Lower lobe of right lung (tissue), 2 donors: Measurements from ENCODE around the gene RASSF4. TPM values are rescaled to one million over a fixed set of nuclear protein-coding genes. Genes with fewer than 3 reads are reported as not detected.
A peak's percentile ranks its signal among the peaks of the same experiment; 100 is the strongest.
"Not testable (repeated sequence)": the region's sequence is repeated elsewhere in the genome, so short reads cannot be mapped to it uniquely, and the experiment has no call there.

Source experiments
- ATAC-seq, 2 donors: fragments of 200-7000 bp; cut with Tn5 transposase; one replicate each; pipeline ENCODE4 v1.9.1; 2020 to 2022; ENCODE audit warnings: mild to moderate bottlenecking in 2 of 2, moderate library complexity in 2 of 2
- DNase-seq: peaks from one replicate; pipeline ENCODE4 v3.0.0-alpha.2; 2020
- H3K27ac ChIP-seq: fragments of 200-600 bp; one replicate; pipeline ENCODE4 v1.8.0; 2022
- H3K27me3 ChIP-seq: fragments of 200-600 bp; one replicate; pipeline ENCODE4 v1.8.0; 2022; ENCODE audit warnings: low read depth
- H3K36me3 ChIP-seq: fragments of 200-600 bp; one replicate; pipeline ENCODE4 v1.8.0; 2022; ENCODE audit warnings: mild to moderate bottlenecking
- H3K4me1 ChIP-seq: fragments of 200-600 bp; one replicate; pipeline ENCODE4 v1.8.0; 2022
- H3K4me3 ChIP-seq: fragments of 200-600 bp; one replicate; pipeline ENCODE4 v1.8.0; 2022; ENCODE audit warnings: mild to moderate bottlenecking
- H3K9me3 ChIP-seq: fragments of 200-600 bp; one replicate; pipeline ENCODE4 v1.8.0; 2022
- CTCF ChIP-seq: fragments of 200-600 bp; IDR thresholded peaks from one replicate; pipeline ENCODE4 v1.8.0; 2022; ENCODE audit warnings: antibody characterized with exemption, mild to moderate bottlenecking
- intact Hi-C: fragments of 100-400 bp; cut with DNase I; formaldehyde crosslinking; loops from one replicate; pipeline ENCODE4 v1.11.0; 2022
- total RNA-seq: library from RNA; stranded (reverse); fragmentation: NEBNext Ultra II Directional; extraction: Animal tissue kit (Norgen Biotek cat#: 25700); gene quantifications from one replicate; pipeline ENCODE4 v1.2.1, GENCODE V29; 2021
- donor health status: DM: no; HTN: yes; CAD: no; lungs with severe emphysema.

The RASSF4 gene
- total RNA-seq, 1 donor from 2014 or later = 49.0 TPM

GRCh38 chr10:45006276-45007030, 46.9 kb downstream of the RASSF4 start:
- ATAC-seq = no peak
- intact Hi-C loops = no loop called here

GRCh38 chr10:45008524-45009161, 49.0 kb downstream of the RASSF4 start:
- peaks cover 10% of the 10 kb centered on the region for H3K4me1 ChIP-seq
- H3K4me3 ChIP-seq = no peak overlapping the region
- no peaks in the 10 kb centered on the region for H3K27me3 ChIP-seq
- no peak for DNase-seq
- intact Hi-C loops = no loop called here
- H3K36me3 ChIP-seq = peaks cover 18% of the 10 kb centered on the region
- TF ChIP-seq CTCF = peak; percentile 83
- peak; percentile 97 for ATAC-seq
- H3K27ac ChIP-seq = no peak overlapping the region
- no peaks in the 10 kb centered on the region for H3K9me3 ChIP-seq

More at GRCh38 chr10:45006276-45007030, 46.9 kb downstream of the RASSF4 start:
- Histone ChIP-seq H3K36me3 (peaks cover 23% of the 10 kb centered on the region), H3K9me3 (no peaks in the 10 kb centered on the region), H3K4me3 (no peak overlapping the region), H3K27me3 (no peaks in the 10 kb centered on the region), H3K27ac (no peak overlapping the region), H3K4me1 (peaks cover 24% of the 10 kb centered on the region)
- DNase-seq = no peak
- no peak for TF ChIP-seq CTCF

- DNase-seq, H3K4me1 ChIP-seq, intact Hi-C loops, ATAC-seq, H3K27ac ChIP-seq, H3K27me3 ChIP-seq, H3K9me3 ChIP-seq, H3K4me3 ChIP-seq, H3K36me3 ChIP-seq: not testable (repeated sequence)
Observed at GRCh38 chr10:45014557-45014956, 55.0 kb downstream of the RASSF4 start.

- Histone ChIP-seq H3K27ac (no peak overlapping the region), H3K27me3 (no peaks in the 10 kb centered on the region), H3K4me1 (no peaks in the 10 kb centered on the region), H3K4me3 (no peak overlapping the region), H3K9me3 (no peaks in the 10 kb centered on the region), H3K36me3 (no peaks in the 10 kb centered on the region)
- no peak for TF ChIP-seq CTCF
- ATAC-seq (no peak), DNase-seq (no peak)
- intact Hi-C loops = no loop called here
Observed at GRCh38 chr10:45015590-45015989, 56.0 kb downstream of the RASSF4 start.

- H3K4me1 ChIP-seq = no peaks in the 10 kb centered on the region
- H3K9me3 ChIP-seq = peaks cover 5% of the 10 kb centered on the region
- no peak for ATAC-seq
- intact Hi-C loops = no loop called here
- H3K4me3 ChIP-seq = no peak overlapping the region
- H3K27ac ChIP-seq = no peak overlapping the region
- TF ChIP-seq CTCF = no peak
- no peaks in the 10 kb centered on the region for H3K27me3 ChIP-seq
- DNase-seq = no peak
- H3K36me3 ChIP-seq = no peaks in the 10 kb centered on the region
Observed at GRCh38 chr10:45023426-45023825, 63.8 kb downstream of the RASSF4 start.

GRCh38 chr10:45034301-45034700, 74.7 kb downstream of the RASSF4 start:
- intact Hi-C loops = no loop called here
- no peak for ATAC-seq
- Histone ChIP-seq H3K27ac (no peak overlapping the region), H3K36me3 (no peaks in the 10 kb centered on the region), H3K4me1 (no peaks in the 10 kb centered on the region), H3K9me3 (no peaks in the 10 kb centered on the region), H3K27me3 (no peaks in the 10 kb centered on the region), H3K4me3 (no peak overlapping the region)
- no peak for DNase-seq
- TF ChIP-seq CTCF = no peak
